K562 (cell line): Measurements from ENCODE around the gene ECI2. TPM values are rescaled to one million over a fixed set of nuclear protein-coding genes. Genes with fewer than 3 reads are reported as not detected.

Source experiments
- ATAC-seq: fragments of 200-7000 bp; cut with Tn5 transposase; 3 replicates; pipeline ENCODE4 v1.9.1; 2020; ENCODE audit warnings: moderate library complexity
- Bru-seq: library from RNA; stranded (reverse); fragments of 400-500 nt; gene quantifications from one replicate; lab custom pipeline; 2021; lab: Mats Ljungman, UMichigan
- BruChase-seq, 2 experiments: library from RNA; stranded (reverse); fragments of 400-500 nt; gene quantifications; one replicate each; lab custom pipeline; 2021; lab: Mats Ljungman, UMichigan
- BruUV-seq: library from RNA; stranded (reverse); fragments of 400-500 nt; replicated peaks from 2 replicates; lab custom pipeline; 2021; lab: Mats Ljungman, UMichigan
- CTCF ChIA-PET: fragments of 300-600 bp; formaldehyde crosslinking; extraction: SDS; loops from one replicate; lab custom pipeline; 2021; ENCODE audit warnings: low intra/inter-chr PET ratio; lab: Yijun Ruan, JAX
- POLR2A ChIA-PET: fragments of 300-600, 350-650 bp; sonication (Branson Sonifier 250); formaldehyde crosslinking; extraction: SDS; loops from one replicate; lab custom pipeline; 2021; ENCODE audit warnings: antibody characterized with exemption, inconsistent platforms; lab: Yijun Ruan, JAX
- DNase-seq, 4 experiments: peaks; one replicate each; pipeline versions ENCODE4 v3.0.0 to v3.0.0-alpha.2; 2011 to 2018; ENCODE audit warnings: low spot score in 3 of 4, mixed read lengths in 3 of 4; ENCODE audit errors: extremely low read depth in 1 of 4
- FAIRE-seq: peaks from 2 replicates; lab custom pipeline; 2011; peaks lifted over from hg19 to GRCh38; lab: Jason Lieb, UNC
- H2AFZ ChIP-seq: 2 replicates; pipeline ENCODE4 v1.6.0; 2011; ENCODE audit warnings: low read depth, low read length, control low read depth, inconsistent platforms
- H3K27ac ChIP-seq: fragments of 200-600 bp; 3 replicates; pipeline ENCODE4 v1.8.0; 2011; ENCODE audit warnings: low read depth, mild to moderate bottlenecking, control low read depth, inconsistent platforms, low read length, moderate library complexity, mixed read lengths; ENCODE audit errors: extremely low read depth
- H3K27me3 ChIP-seq, 2 experiments: fragments of 300-600 bp in 1 of 2; 2 replicates in 1 of 2; 3 replicates in 1 of 2; pipeline versions ENCODE4 v1.6.0 to v1.8.0; 2011; ENCODE audit warnings: inconsistent platforms in 2 of 2, low read length in 2 of 2, mild to moderate bottlenecking in 1 of 2, mixed read lengths in 1 of 2, moderate library complexity in 1 of 2; ENCODE audit not compliant: control insufficient read depth in 2 of 2, insufficient read depth in 2 of 2
- H3K36me3 ChIP-seq: fragments of 300-600 bp; 3 replicates; pipeline ENCODE4 v1.8.0; 2011; ENCODE audit warnings: mild to moderate bottlenecking, low read length, inconsistent platforms; ENCODE audit not compliant: control insufficient read depth, insufficient read depth
- H3K4me1 ChIP-seq, 2 experiments: fragments of 200-600 bp in 1 of 2; replicated peaks in 1 of 2; 2 replicates in 1 of 2; 3 replicates in 1 of 2; pipeline versions ENCODE4 v1.5.1 to v1.8.0; 2011; ENCODE audit warnings: inconsistent platforms in 2 of 2, low read length in 2 of 2, mild to moderate bottlenecking in 1 of 2, mixed read lengths in 1 of 2, moderate library complexity in 1 of 2; ENCODE audit not compliant: control insufficient read depth in 2 of 2, insufficient read depth in 2 of 2
- H3K4me2 ChIP-seq: 2 replicates; pipeline ENCODE4 v1.6.1; 2011; ENCODE audit warnings: low read length, control low read depth, inconsistent platforms, mixed read lengths; ENCODE audit not compliant: insufficient read depth
- H3K4me3 ChIP-seq: fragments of 200-600 bp; sonication (generic), shearing (Covaris generic); 2 replicates; pipeline ENCODE4 v1.5.1; 2016; ENCODE audit warnings: control low read depth, inconsistent platforms
- H3K79me2 ChIP-seq: fragments of 200-600 bp; 3 replicates; pipeline ENCODE4 v1.8.0; 2011; ENCODE audit warnings: low read length, inconsistent platforms; ENCODE audit not compliant: control insufficient read depth, insufficient read depth
- H3K9ac ChIP-seq, 2 experiments: 2 replicates each; pipeline versions ENCODE4 v1.6.0 to v1.6.1; 2011; ENCODE audit warnings: low read depth in 2 of 2, low read length in 2 of 2, control low read depth in 1 of 2, inconsistent platforms in 1 of 2, mild to moderate bottlenecking in 1 of 2, mixed read lengths in 1 of 2; ENCODE audit not compliant: insufficient read depth in 1 of 2
- H3K9me1 ChIP-seq: one replicate; pipeline ENCODE4 v1.6.0; 2011; ENCODE audit warnings: inconsistent platforms, mild to moderate bottlenecking, low read length, moderate library complexity; ENCODE audit not compliant: control insufficient read depth, insufficient read depth
- H3K9me3 ChIP-seq: replicated peaks from 2 replicates; pipeline ENCODE4 v1.5.1; 2011; ENCODE audit warnings: low read depth, low read length, inconsistent platforms; ENCODE audit not compliant: control insufficient read depth, insufficient read depth
- H4K20me1 ChIP-seq: replicated peaks from 2 replicates; pipeline ENCODE4 v1.6.1; 2011; ENCODE audit warnings: low read length, inconsistent platforms, mixed read lengths; ENCODE audit not compliant: control insufficient read depth, insufficient read depth
- AFF1 ChIP-seq, 2 experiments: fragments of 450-650 bp; IDR thresholded peaks; 2 replicates each; pipeline ENCODE4 v1.6.1; 2018; ENCODE audit warnings: mild to moderate bottlenecking in 2 of 2, low read depth in 1 of 2; ENCODE audit not compliant: partially characterized antibody in 2 of 2
- CHD2 ChIP-seq: IDR thresholded peaks from 2 replicates; pipeline ENCODE4 v1.6.1; 2011; ENCODE audit warnings: low read depth, low read length
- DMBX1 ChIP-seq: fragments of 250-450 bp; sonication (Bioruptor Pico); IDR thresholded peaks from 2 replicates; pipeline ENCODE4 v1.8.0; 2022; ENCODE audit warnings: inconsistent platforms, mild to moderate bottlenecking, moderate library complexity, borderline replicate concordance
- LCOR ChIP-seq: sonication (generic); formaldehyde crosslinking; IDR thresholded peaks from 2 replicates; pipeline ENCODE4 v1.8.0; 2022; ENCODE audit warnings: mild to moderate bottlenecking, missing genetic modification reagents
- MAFG ChIP-seq: fragments of 450-650 bp; conservative IDR thresholded peaks from 2 replicates; pipeline ENCODE4 v1.6.1; 2016; ENCODE audit warnings: missing genetic modification characterization, missing compliant biosample characterization
- NFIC ChIP-seq: fragments of 450-650 bp; IDR thresholded peaks from 2 replicates; pipeline ENCODE4 v1.6.1; 2017; ENCODE audit warnings: mild to moderate bottlenecking, inconsistent platforms
- RFX7 ChIP-seq: fragments of 250-450 bp; sonication (Bioruptor Pico); IDR thresholded peaks from 2 replicates; pipeline ENCODE4 v1.5.1; 2021; ENCODE audit warnings: mild to moderate bottlenecking
- RNF2 ChIP-seq: sonication (generic); IDR thresholded peaks from 2 replicates; pipeline ENCODE4 v1.6.1; 2016
- ZNF12 ChIP-seq: sonication (generic); formaldehyde crosslinking; IDR thresholded peaks from 2 replicates; pipeline ENCODE4 v1.4.0; 2020; ENCODE audit warnings: mild to moderate bottlenecking, missing genetic modification reagents
- ZNF766 ChIP-seq: fragments of 200-800 bp; sonication (Bioruptor generic); conservative IDR thresholded peaks from 2 replicates; pipeline ENCODE4 v1.6.1; 2016; ENCODE audit warnings: missing genetic modification characterization, missing compliant biosample characterization
- ZNF77 ChIP-seq: fragments of 250-450 bp; sonication (Bioruptor Pico); IDR thresholded peaks from 2 replicates; pipeline ENCODE4 v1.5.0; 2020
- WGBS: fragments of 100-300 bp; shearing (Covaris generic); methylation state at CpG from one replicate; pipeline ENCODE4 v1.1.6; 2016; ENCODE audit warnings: low coverage, mixed read lengths; ENCODE audit not compliant: insufficient coverage; ENCODE audit errors: missing lambda C conversion rate; 5-methylcytosine and 5-hydroxymethylcytosine counted together
- in situ Hi-C: fragments of 300-500 bp; cut with MboI; formaldehyde crosslinking; loops from 4 replicates; pipeline ENCODE4 v1.15.0; 2018; ENCODE audit warnings: inconsistent platforms, mixed read lengths
- intact Hi-C: fragments of 100-400 bp; cut with micrococcal nuclease; formaldehyde crosslinking; loops from 2 replicates; pipeline ENCODE4 v1.14.2; 2022
- long read RNA-seq, 3 experiments: library from polyadenylated mRNA in 2 of 3; library from RNA in 1 of 3; unstranded in 2 of 3; stranded (forward) in 1 of 3; transcript quantifications; one replicate each; pipeline ENCODE4 v2.0.0, GENCODE V29; 2019 to 2022
- polyA minus RNA-seq, 3 experiments: library from RNA; depleted of rRNA, polyadenylated mRNA; stranded (reverse); fragments of >200 nt; gene quantifications; 2 replicates each; pipeline ENCODE4 v1.2.3, GENCODE V29; 2011
- polyA plus RNA-seq, 8 experiments: library from polyadenylated mRNA; depleted of rRNA in 4 of 8; stranded (reverse) in 5 of 8; unstranded in 3 of 8; fragments of >200 nt; fragmentation: Nextera tagmentation in 2 of 8; fragmentation: Illumina TruSeq in 1 of 8; extraction: Ambion mirVana in 2 of 8; extraction: Trizol in 1 of 8; gene quantifications; 2 replicates each; pipeline versions ENCODE4 v1.2.1 to v1.2.3, GENCODE V29; 2011 to 2014; ENCODE audit warnings: inconsistent platforms in 1 of 8, missing spikeins in 1 of 8
- total RNA-seq, 7 experiments: library from RNA; depleted of rRNA in 6 of 7; stranded (reverse); fragments of >200 nt in 6 of 7; fragmentation: Illumina TruSeq in 2 of 7; extraction: Trizol in 2 of 7; gene quantifications; 2 replicates each; pipeline versions ENCODE4 v1.2.1 to v1.2.3, GENCODE V29; 2011 to 2021; ENCODE audit warnings: low replicate concordance in 1 of 7

ECI2 gene
- 61.5 and 71.7 TPM in 2 replicates for total RNA-seq (2011; cell fraction: chromatin; rRNA removed; ENCODE audit: low replicate concordance)
- total RNA-seq (2011; cell fraction: nucleolus; rRNA removed) = 29.9 and 41.3 TPM in 2 replicates
- total RNA-seq (2011; cell fraction: nucleoplasm; rRNA removed) = 42.9 and 50.0 TPM in 2 replicates
- 142 and 150 TPM in 2 replicates for total RNA-seq (2014; rRNA removed)
- 157 and 171 TPM in 2 replicates for total RNA-seq (2014; rRNA removed; fragmentation: Illumina TruSeq; extraction: Trizol)
- total RNA-seq (2015; rRNA removed; fragmentation: Illumina TruSeq; extraction: Trizol) = 141 and 142 TPM in 2 replicates
- 101 and 104 TPM in 2 replicates for total RNA-seq (2021)
- polyA plus RNA-seq (2011; rRNA removed) = 62.1 and 80.7 TPM in 2 replicates
- polyA plus RNA-seq (2011; cell fraction: cytosol; rRNA removed) = 51.6 and 74.1 TPM in 2 replicates
- 59.0 and 69.0 TPM in 2 replicates for polyA plus RNA-seq (2011; cell fraction: nucleus; rRNA removed)
- 92.5 and 178 TPM in 2 replicates for polyA plus RNA-seq (2012)
- 179 and 228 TPM in 2 replicates for polyA plus RNA-seq (2014; fragmentation: Illumina TruSeq; extraction: Trizol)
- polyA plus RNA-seq (2014; fragmentation: Nextera tagmentation; extraction: Ambion mirVana) = 100 to 1,000 TPM; 332 to 377 TPM
- 88.9 and 114 TPM in 2 replicates for polyA plus RNA-seq (2014; rRNA removed)
- 134 and 145 TPM in 2 replicates for polyA minus RNA-seq (2011; rRNA and poly(A)+ RNA removed)
- 41.0 and 57.7 TPM in 2 replicates for polyA minus RNA-seq (2011; cell fraction: cytosol; rRNA and poly(A)+ RNA removed)
- 22.3 and 36.7 TPM in 2 replicates for polyA minus RNA-seq (2011; cell fraction: nucleus; rRNA and poly(A)+ RNA removed)
- percentile 92 among the genes with signal in this experiment for Bru-seq, nascent RNA
- percentile 84 among the genes with signal in this experiment for BruChase-seq, experiment 1, labeled RNA remaining after a 2-hour chase
- BruChase-seq, experiment 2, labeled RNA remaining after a 6-hour chase = percentile 82 among the genes with signal in this experiment
- long read RNA-seq, experiment 1, transcript ECI2-201 (10 exons, 1,380 nt) = major isoform, 88 of 215 reads
- long read RNA-seq, experiment 1, transcript ECI2-202 (10 exons, 1,407 nt) = minor isoform, 50 of 215 reads
- long read RNA-seq, experiment 1, partial matches to known transcripts = 12 of 215 reads
- long read RNA-seq, experiment 1, other reads (novel, unspliced or antisense) = 65 of 215 reads
- long read RNA-seq, experiment 2, transcript ECI2-202 (10 exons, 1,407 nt) = minor isoform, 45 of 183 reads
- long read RNA-seq, experiment 2, transcript ECI2-201 (10 exons, 1,380 nt) = major isoform, 67 of 183 reads
- long read RNA-seq, experiment 2, partial matches to known transcripts = 32 of 183 reads
- long read RNA-seq, experiment 2, other reads (novel, unspliced or antisense) = 34 of 183 reads
- long read RNA-seq, experiment 3, transcript ECI2-201 (10 exons, 1,380 nt) = major isoform, 69 of 134 reads
- long read RNA-seq, experiment 3, transcript ECI2-209 (4 exons, 558 nt) = minor isoform, 5 of 134 reads
- long read RNA-seq, experiment 3, transcript ECI2-202 (10 exons, 1,407 nt) = minor isoform, 43 of 134 reads
- long read RNA-seq, experiment 3, partial matches to known transcripts = 10 of 134 reads
- long read RNA-seq, experiment 3, other reads (novel, unspliced or antisense) = 6 of 134 reads

GRCh38 chr6:4134841-4135664, at the start of gene ECI2:
ECI2 (minus strand) TSS chr6:4135575; CDS start chr6:4135560, 15 bp downstream.
- H3K27me3 ChIP-seq = no peaks in the 10 kb centered on the region
- H2AFZ ChIP-seq = peak within 1 kb of the TSS; percentile 81
- H3K9ac ChIP-seq = peak within 1 kb of the TSS; percentile 79 to 97
- peak within 1 kb of the TSS; percentile 87 for H3K4me2 ChIP-seq
- POLR2A ChIA-PET = interaction anchor here (0.6 to 2.7 kb wide), 15 partner anchors 10 to 1029 kb away, joined by 3 to 15 read pairs (median 3); a partner anchor contains a TSS
- DNase-seq (peak; percentile 68 to 84 (median 70)), FAIRE-seq (no peak), ATAC-seq (peak; percentile 84)
- H3K9me3 ChIP-seq = no peaks in the 10 kb centered on the region
- in situ Hi-C loops = no loop called here
- peaks cover 33% of the 10 kb centered on the region for H3K36me3 ChIP-seq
- no peaks in the 10 kb centered on the region for H3K9me1 ChIP-seq
- H4K20me1 ChIP-seq = no peaks in the 10 kb centered on the region
- peaks cover 38% of the 10 kb centered on the region for H3K79me2 ChIP-seq
- BruUV-seq = TSS peak; percentile 47
- CTCF ChIA-PET = no interaction called here
- under 1% methylated on average over 62 of the region's 66 CpGs for WGBS
- H3K27ac ChIP-seq = peak within 1 kb of the TSS; percentile 77
- H3K4me3 ChIP-seq = peak within 1 kb of the TSS; percentile 56
- peaks cover 9 to 14% of the 10 kb centered on the region in 2 experiments for H3K4me1 ChIP-seq
- intact Hi-C loops = loop anchor here (2.0 to 5.0 kb wide), 2 partner anchors 78 to 114 kb away; a partner anchor contains a TSS
- TF ChIP-seq ZNF77 (CRISPR knock-in tag) = no peak
- peak; percentile 67 for TF ChIP-seq RNF2
- TF ChIP-seq ZNF766 (CRISPR knock-in tag) = 0 out of 2 replicates have a peak, but pooled peaks have one; percentile 48
- TF ChIP-seq ZNF12 = peak; percentile 62; the same call in 1 of the 2 replicates
- peak; percentile 23; the same call in 1 of the 2 replicates for TF ChIP-seq DMBX1 (CRISPR knock-in tag)
- TF ChIP-seq LCOR (CRISPR knock-in tag) = peak; percentile 61; the same call in 1 of the 2 replicates
- TF ChIP-seq NFIC = peak; percentile 28
- TF ChIP-seq MAFG (tag) = no peak
- TF ChIP-seq AFF1 (IDR thresholded peaks at IDR 0.05; ENCODE audit: low read depth in 1 of 2, partially characterized antibody in 2 of 2) = peak in 1 of 2 experiments; percentile 47
- TF ChIP-seq RFX7 (CRISPR knock-in tag) = no peak
- no peak for TF ChIP-seq CHD2
